ENCODE results near the gene ROBO2.

ROBO2 gene

DNA sequence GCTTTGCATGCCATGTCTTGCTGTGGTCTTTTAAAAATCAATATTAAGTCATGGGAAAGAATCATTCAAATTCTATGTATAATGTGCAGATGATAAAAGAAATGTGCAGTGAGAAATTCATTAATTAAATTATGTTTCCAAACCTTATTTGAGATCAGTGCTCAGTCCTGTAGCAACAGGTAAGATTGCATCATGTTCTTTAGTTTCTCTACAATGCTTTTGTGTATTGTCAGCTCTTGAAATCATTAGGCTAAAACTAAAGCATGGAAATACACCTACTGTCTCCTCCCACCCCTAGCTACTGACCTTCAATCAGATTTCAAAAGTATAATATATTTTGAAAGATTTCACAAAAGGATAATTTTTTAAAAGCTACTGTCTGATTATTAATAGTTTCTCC lies 612.7 kb downstream of the ROBO2 start:
- DNase-seq (ENCODE audit: low read depth in 4 of 4, low spot score in 1 of 4) = no peak

DNA sequence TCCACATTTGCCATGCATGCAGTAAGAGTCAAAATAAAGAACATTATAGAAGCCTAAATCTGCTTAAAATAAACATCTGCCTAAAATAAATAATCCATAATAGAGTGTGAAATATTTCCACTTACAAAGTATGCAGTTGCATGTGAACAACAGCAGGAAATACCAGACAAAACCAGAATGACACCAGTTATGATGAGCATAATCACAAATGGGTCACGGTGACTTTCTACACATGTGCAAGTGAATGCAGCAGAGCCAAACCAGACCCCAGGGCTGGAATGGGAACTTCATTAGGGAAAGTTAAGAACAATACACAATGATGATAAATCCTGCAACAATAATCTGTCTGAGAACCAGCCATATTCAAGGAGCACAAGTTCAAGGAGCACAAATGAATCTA lies 615.5 kb downstream of the ROBO2 start:
- no peak for DNase-seq (ENCODE audit: low read depth in 4 of 4, low spot score in 1 of 4)

DNA sequence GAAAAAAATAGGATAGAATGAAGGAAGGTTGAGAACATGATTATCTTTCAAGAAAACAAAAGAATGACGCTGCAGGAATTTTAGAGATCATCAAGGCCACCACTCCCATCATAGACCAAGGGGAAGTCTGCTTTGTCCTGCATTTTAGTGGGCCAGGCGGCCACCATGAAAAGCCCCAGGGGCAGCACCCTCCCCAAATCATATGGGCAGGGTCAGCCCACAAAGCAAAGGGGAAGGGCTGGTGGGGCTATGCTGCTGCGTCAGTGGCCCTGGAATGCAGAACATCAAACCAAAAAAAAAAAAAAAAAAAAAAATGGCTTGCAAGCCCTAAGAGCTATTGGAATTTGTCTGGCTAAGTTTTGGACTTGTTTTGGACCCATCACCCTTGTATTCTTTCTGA lies 620.8 kb downstream of the ROBO2 start:
- no peak for DNase-seq (ENCODE audit: low read depth in 4 of 4, low spot score in 1 of 4)

DNA sequence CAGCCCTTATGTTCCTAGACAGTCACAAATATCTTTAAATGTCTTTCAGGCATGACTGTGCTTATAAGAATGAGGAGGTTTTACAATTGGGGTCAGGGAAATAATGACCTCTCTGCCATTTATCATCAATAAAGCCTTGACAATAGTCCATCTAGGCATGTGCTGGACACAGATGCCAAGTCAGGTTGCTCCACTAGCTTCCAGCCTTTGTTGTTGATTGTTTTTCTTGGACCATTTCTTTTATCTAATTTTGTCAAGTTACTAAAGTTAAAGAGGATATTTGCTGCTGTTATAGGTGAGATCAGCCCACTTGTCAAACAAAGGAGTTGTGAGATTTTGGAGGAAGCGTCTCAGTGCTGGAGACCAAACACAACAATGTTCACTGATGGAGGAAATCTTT lies 628.0 kb downstream of the ROBO2 start:
- DNase-seq (ENCODE audit: low read depth in 4 of 4, low spot score in 1 of 4) = no peak

DNA sequence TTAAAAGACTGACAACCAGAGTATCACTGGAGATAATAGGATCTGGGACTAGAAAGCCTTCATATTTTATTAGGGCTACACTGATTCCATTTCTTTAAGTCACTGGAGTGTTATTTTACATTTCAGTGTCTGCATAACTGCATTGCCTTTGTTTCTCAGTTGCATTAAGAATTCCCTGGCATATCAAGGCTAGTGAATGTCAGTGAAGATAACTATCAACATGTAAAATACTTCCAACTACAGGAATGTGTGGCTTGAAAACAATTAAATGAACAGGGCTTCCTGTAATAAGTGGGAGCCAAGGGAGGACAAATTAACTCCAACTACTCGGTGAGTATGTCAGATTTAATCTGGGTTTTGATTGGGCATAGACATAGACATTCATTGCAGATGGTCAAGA lies 628.5 kb downstream of the ROBO2 start:
- no peak for DNase-seq (ENCODE audit: low read depth in 4 of 4, low spot score in 1 of 4)

DNA sequence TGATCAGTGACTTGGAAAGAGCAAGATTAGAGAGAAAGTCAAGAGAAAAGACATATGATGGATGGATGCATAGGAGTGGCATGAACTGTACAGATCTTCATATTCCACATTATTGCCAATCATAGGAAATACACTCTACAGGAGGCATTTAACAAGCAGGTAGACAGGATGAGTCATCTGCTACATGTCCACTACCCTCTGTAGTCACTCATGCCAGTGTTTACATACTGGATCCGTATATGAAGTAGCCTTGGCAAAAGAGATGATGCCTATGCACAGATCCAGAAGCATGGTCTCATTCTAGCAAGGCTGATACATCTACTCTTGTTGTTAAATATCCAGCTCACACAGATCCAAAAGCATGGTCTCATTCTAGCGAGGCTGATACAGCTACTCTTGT lies 632.1 kb downstream of the ROBO2 start:
- no peak for DNase-seq (ENCODE audit: low read depth in 4 of 4, low spot score in 1 of 4)

DNA sequence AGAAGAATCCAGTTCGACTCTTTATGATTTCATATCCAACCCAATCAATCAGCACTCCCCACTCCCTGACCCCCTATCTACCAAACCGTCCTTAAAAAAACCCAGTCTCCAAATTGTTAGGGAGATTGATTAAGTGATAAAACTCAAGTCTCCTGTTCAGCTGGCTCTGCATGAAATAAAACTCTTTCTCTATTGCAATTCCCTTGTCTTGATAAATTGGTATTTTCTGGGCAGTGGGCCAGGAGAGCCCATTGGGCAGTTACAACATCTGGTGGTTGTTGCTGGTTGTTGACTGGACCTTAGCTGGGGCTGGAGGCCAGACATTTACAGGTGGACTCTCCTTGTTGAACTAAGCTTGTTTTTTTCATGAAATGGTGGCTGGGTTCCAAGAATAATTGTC lies 642.3 kb downstream of the ROBO2 start:
- DNase-seq (ENCODE audit: low read depth in 4 of 4, low spot score in 1 of 4) = no peak

DNA sequence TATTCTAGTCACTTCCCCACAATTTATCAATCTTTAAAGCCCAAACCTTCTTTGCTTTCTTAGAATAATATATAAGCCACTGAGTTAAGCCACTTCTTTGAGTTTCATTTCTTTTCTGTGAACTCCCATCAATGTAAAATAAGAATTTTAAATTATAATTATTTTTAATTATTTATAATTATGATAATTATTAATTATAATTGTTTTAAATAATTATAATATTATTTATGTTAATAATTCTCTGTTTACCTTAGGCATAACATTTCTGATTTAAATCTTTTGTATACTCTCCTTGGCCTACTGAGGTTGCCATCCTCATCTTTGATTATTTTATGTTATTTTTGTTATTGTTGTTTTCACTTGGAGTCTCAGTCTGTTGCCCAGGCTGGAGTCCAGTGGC lies 644.2 kb downstream of the ROBO2 start:
- DNase-seq (ENCODE audit: low read depth in 4 of 4, low spot score in 1 of 4) = no peak

DNA sequence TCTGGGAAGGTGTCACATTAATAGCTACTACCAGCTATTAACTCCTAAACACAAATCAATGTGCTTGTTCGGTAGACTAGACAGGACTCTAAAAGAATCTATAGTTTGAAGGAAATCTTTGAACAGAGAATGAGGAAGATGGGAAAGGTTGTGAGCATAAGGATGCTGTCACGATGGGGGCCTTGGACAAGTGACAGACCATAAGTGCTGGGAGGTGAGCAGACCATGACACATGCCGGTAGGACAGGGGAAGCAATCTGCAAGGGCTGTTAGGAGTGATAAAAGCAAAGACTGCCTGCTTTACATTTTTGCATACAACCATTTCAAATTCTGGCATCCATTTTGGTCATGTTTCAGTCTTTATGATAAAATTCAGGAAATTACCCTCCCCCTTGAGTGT lies 645.8 kb downstream of the ROBO2 start:
- no peak for DNase-seq (ENCODE audit: low read depth in 4 of 4, low spot score in 1 of 4)

DNA sequence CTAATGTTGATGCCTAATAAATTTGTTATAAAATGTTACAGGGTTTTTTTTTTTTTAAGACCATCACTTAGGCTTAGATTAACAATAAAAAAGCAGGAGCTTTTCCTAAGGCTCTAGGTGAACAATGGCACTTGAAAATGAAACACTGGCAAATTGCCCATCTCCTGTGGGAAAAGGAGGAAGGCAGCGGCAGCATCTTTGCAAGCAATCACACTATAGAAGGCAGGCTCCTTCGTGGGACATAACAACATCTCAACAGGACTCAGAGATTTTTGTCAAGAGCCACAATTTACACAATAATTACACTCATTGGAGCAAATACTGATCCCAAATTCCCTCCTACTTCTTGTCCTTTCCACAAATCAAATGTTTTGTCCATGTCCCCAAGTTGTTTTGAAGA lies 646.7 kb downstream of the ROBO2 start:
- no peak for DNase-seq (ENCODE audit: low read depth in 4 of 4, low spot score in 1 of 4)

DNA sequence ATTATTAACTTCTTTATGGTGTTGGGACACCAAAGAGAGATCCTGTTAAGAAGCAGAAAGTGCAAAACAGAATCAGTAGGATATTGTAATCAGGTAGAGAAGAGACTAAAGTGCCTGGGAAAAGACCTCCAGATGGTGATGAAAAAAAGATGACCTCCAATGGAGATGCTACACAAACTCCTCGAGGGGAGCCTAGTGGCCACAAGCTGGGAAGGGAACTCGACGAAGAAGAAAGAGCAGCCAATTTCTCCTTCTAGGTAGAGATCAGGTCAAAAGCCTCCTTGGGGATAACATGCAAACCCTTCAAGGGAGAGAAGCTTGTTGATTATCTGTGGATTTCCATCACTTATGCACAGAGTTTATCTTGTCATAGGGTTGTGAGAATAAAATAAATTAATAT lies 647.6 kb downstream of the ROBO2 start:
- no peak for DNase-seq (ENCODE audit: low read depth in 4 of 4, low spot score in 1 of 4)

DNA sequence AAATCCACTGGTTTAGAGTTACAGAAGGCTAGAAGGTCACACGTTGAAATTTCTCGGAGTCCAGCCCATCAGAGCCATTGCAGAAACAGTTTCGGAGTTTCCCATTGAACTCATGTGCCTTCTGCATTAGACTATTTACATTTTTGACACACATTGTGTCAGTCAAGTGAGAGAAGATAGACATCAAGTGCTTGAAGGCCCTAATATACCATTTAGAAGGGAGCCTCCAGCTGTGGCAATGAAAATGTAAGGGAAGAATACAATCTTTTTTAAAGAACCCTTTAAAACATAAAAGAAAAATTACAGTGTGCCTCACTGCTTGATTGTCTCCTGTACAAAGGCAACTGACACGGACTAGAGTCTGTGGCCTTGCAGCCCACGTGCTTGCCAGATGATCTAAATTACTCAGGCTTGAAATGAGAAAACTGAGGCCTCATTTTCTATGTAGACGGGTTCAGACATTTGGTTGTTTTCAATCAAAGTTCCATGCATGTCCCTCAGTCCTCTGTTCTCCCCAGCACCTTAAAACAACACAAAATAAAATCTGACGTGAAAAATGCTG lies 650.5 kb downstream of the ROBO2 start:
- DNase-seq (ENCODE audit: low read depth in 4 of 4, low spot score in 1 of 4) = no peak

DNA sequence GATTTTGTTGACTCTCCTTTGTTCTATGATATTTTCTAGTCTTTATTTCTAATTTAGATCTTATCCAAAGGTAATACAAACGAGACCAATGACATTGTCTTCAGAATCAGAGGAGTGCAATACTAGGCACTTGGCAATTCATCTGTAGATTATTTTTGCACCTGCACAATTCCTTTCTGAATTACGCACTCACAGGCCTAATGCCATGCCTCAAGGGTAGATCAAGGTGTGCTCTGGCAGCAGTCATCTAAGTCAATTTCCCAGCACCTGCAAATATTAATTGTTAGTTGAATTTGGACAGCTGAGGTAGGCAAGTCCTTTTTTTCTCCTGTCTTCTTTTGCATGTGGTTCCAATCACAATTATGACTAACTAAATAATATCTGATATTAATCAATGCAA lies 653.2 kb downstream of the ROBO2 start:
- no peak for DNase-seq (ENCODE audit: low read depth in 4 of 4, low spot score in 1 of 4)

DNA sequence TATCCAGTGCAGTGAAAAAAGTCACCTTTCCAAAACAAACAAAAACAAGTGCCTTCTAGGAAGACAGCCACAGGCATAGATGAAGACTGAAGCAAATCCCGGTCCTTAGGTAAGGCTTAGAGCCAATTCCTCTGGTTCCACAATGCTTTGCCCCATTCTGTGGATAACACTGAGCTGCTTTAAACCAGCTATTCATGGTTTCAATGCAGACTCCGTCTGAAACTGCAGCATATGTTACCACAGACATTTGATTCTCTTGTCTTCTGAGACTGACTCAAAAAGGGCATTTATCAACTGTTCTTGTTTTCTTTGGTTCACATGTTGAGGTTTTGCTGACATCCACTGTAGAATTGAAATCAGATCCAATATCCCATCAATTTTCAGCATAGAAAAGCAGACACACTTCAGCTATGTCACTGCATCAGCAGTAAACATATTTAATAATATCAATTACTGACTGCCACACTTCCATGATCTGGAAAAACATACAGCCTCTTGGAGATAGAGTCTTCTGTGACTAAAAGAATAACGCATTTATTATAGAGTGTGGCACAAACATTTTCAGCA lies 659.3 kb downstream of the ROBO2 start:
- no peak for DNase-seq (ENCODE audit: low read depth in 4 of 4, low spot score in 1 of 4)
